WERI-Rb-1 (cell line): ENCODE data around the gene JMJD1C.

ENCODE experiments used
- DNase-seq: peaks from one replicate; pipeline ENCODE4 v3.0.0-alpha.2; 2020
- H3K27ac ChIP-seq: fragments of 250-450 bp; sonication (Bioruptor Pico); 2 replicates; pipeline ENCODE4 v1.5.1; 2020; ENCODE audit warnings: mild to moderate bottlenecking, moderate library complexity
- H3K27me3 ChIP-seq: fragments of 250-450 bp; sonication (Bioruptor Pico); 2 replicates; pipeline ENCODE4 v1.5.1; 2021; ENCODE audit warnings: mild to moderate bottlenecking, low read depth, moderate library complexity; ENCODE audit not compliant: insufficient read depth, severe bottlenecking
- H3K36me3 ChIP-seq: fragments of 250-450 bp; sonication (Bioruptor Pico); 2 replicates; pipeline ENCODE4 v1.5.1; 2020; ENCODE audit warnings: mild to moderate bottlenecking, moderate library complexity
- H3K4me3 ChIP-seq: 2 replicates; pipeline ENCODE4 v1.5.1; 2011; ENCODE audit warnings: low read depth, mild to moderate bottlenecking, control low read depth, low read length
- H3K9me3 ChIP-seq: fragments of 250-450 bp; sonication (Bioruptor Pico); 2 replicates; pipeline ENCODE4 v1.5.1; 2021; ENCODE audit warnings: mild to moderate bottlenecking, moderate library complexity; ENCODE audit not compliant: severe bottlenecking
- TF ChIP-seq, protein P1 (sequence below): IDR thresholded peaks from 2 replicates; pipeline ENCODE4 v1.5.1; 2011; ENCODE audit warnings: low read depth, mild to moderate bottlenecking, control low read depth, inconsistent platforms, low read length

The JMJD1C gene

DNA sequence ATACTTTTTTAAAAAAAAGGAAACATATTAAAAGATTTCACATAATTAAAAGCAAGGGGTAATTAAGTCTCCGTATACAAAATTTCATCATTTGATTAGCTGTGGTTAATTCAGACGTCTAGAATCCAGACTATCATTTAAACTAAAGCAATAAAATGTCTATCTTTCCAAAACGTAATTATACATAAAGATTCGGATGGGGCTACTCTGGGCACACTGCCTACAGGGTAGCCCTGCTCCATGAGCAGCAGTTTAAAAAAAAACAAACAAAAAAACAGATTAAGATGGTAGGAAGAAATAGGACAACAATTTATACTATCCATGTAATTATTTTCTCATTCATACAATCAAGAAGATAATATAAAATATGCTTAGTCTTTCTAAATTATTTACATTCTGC, 236.6 kb downstream of the JMJD1C start:
- no peak for DNase-seq
- Histone ChIP-seq H3K4me3 (no peak overlapping the region), H3K27ac (no peak overlapping the region), H3K27me3 (no peaks in the 10 kb centered on the region), H3K9me3 (no peaks in the 10 kb centered on the region), H3K36me3 (peaks cover 4% of the 10 kb centered on the region; the same call in 1 of the 2 replicates)
- TF ChIP-seq, protein P1, sequence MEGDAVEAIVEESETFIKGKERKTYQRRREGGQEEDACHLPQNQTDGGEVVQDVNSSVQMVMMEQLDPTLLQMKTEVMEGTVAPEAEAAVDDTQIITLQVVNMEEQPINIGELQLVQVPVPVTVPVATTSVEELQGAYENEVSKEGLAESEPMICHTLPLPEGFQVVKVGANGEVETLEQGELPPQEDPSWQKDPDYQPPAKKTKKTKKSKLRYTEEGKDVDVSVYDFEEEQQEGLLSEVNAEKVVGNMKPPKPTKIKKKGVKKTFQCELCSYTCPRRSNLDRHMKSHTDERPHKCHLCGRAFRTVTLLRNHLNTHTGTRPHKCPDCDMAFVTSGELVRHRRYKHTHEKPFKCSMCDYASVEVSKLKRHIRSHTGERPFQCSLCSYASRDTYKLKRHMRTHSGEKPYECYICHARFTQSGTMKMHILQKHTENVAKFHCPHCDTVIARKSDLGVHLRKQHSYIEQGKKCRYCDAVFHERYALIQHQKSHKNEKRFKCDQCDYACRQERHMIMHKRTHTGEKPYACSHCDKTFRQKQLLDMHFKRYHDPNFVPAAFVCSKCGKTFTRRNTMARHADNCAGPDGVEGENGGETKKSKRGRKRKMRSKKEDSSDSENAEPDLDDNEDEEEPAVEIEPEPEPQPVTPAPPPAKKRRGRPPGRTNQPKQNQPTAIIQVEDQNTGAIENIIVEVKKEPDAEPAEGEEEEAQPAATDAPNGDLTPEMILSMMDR = no peak

DNA sequence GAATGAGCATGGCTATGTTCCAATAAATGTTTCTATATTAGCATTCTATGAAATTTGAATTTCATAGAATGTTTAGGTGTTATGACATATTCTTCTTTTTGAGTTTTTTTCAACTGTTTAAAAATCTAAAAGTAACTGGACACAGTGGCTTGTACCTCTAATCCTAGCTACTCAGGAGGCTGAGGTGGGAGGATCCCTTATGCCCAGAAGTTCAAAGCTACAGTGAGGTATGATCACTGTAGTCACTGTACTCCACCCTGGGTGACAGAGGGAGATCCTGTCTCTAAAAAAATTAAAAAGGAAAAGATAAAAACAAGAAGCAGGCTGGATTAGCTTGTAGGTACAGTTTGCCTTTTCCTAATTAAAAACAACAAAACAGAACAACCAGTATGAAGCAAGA, 237.5 kb downstream of the JMJD1C start:
- no peaks in the 10 kb centered on the region for H3K27me3 ChIP-seq
- no peak overlapping the region for H3K4me3 ChIP-seq
- peaks cover 4% of the 10 kb centered on the region; the same call in 1 of the 2 replicates for H3K36me3 ChIP-seq
- TF ChIP-seq, protein P1 = no peak
- no peak for DNase-seq
- H3K27ac ChIP-seq = no peak overlapping the region
- H3K9me3 ChIP-seq = no peaks in the 10 kb centered on the region

DNA sequence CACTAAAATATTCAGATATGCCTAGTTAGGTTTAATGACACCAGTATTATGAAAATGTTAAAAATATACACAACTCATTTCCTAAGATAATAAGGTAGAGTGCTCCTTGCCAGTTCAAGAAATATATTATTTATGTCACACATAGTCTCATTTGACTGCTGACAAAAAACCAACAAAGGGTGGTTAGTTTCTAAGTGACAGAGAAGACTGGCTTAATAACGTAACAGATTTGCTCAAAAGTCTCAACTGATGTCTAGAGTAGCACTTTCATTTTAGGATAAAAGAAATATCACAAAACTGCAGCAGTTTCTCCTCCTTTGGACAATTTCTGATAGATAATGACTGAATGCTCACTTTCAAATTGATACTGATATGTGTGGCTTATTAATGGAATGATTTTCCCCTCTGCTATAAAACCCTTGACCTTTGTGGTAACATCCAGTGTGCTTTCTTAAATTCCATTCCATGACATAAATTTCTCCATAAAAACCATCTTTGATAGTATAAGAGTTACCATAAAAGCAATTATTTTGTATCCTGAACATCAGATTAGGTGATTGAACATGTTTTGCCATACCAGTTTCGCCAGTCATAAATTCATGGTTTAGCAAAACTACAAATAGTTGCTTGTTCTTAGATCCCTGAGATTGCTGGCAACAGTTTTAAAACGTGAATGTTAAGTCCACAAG, 238.4 kb downstream of the JMJD1C start:
- no peak for DNase-seq
- peaks cover 4% of the 10 kb centered on the region; the same call in 1 of the 2 replicates for H3K36me3 ChIP-seq
- H3K27ac ChIP-seq = no peak overlapping the region
- H3K9me3 ChIP-seq = no peaks in the 10 kb centered on the region
- TF ChIP-seq, protein P1 = no peak
- no peaks in the 10 kb centered on the region for H3K27me3 ChIP-seq
- no peak overlapping the region for H3K4me3 ChIP-seq

DNA sequence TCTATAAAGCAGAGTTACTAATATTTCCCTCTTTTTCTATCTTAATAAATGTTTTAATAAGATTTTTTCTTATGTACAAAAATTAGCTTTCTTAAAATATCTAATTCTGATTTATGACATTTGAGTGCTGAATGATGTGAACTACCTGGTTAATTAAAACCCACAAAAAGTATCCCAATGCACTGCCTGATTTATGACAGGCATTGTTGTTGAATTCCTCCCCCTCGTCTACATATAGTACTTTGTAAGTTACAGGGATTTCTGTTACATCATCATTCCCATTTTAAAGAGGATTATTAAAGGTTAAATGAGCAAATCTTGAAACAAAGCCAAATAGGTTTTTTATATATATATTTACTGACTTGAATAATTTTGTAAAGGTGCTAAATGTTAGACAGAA, 241.5 kb downstream of the JMJD1C start:
- no peak for DNase-seq
- no peak overlapping the region for H3K4me3 ChIP-seq
- TF ChIP-seq, protein P1 = no peak

DNA sequence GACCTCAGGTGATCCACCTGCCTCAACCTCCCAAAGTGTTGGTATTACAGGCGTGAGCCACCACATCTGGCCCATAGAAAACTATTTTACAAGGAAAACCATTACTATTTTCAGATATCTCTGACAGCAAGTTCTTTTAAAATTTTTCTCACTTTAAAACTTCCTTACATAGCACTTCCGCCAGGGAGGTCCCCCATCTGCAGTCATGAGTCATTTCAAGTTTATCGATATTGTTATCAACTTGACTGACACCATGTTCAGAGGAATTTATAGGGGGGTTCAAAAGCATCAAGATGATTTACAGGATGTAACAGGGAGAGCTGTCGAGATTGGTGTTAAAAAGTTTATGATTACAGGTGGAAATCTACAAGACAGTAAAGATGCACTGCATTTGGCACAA, 243.8 kb downstream of the JMJD1C start:
- no peak overlapping the region for H3K4me3 ChIP-seq
- TF ChIP-seq, protein P1 = no peak

More for the DNA sequence above, 241.5 kb downstream of the JMJD1C start:
- H3K27me3 ChIP-seq = no peaks in the 10 kb centered on the region
- H3K9me3 ChIP-seq = no peaks in the 10 kb centered on the region
- peaks cover 4% of the 10 kb centered on the region; the same call in 1 of the 2 replicates for H3K36me3 ChIP-seq
- no peak overlapping the region for H3K27ac ChIP-seq

DNA sequence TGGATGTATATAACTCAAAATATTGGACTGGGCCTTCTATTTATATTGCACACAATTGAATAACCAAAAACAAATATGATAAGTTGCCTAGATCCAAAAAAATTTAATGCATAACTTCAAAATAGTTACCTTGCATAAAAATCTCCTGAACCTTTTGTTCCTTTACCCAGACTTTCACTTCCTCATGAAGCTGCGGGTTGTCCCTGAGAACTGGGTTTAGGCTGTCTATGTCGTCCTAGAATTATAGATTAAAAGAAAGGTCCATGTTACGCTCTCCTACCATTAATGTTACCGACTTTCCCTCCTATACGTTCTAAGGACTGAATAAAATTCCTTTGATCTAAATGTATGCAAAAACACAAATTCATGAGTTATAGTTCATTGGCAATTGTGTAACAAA, 246.0 kb downstream of the JMJD1C start:
- H3K4me3 ChIP-seq = no peak overlapping the region
- TF ChIP-seq, protein P1 = no peak
- H3K27me3 ChIP-seq = no peaks in the 10 kb centered on the region
- DNase-seq = no peak
- H3K9me3 ChIP-seq = no peaks in the 10 kb centered on the region
- peaks cover 20% of the 10 kb centered on the region for H3K36me3 ChIP-seq
- no peak overlapping the region for H3K27ac ChIP-seq

More for the DNA sequence above, 243.8 kb downstream of the JMJD1C start:
- H3K27me3 ChIP-seq = no peaks in the 10 kb centered on the region
- H3K36me3 ChIP-seq = peaks cover under 1% of the 10 kb centered on the region; the same call in 1 of the 2 replicates
- DNase-seq = no peak
- H3K27ac ChIP-seq = no peak overlapping the region
- H3K9me3 ChIP-seq = no peaks in the 10 kb centered on the region
